GM21360 (cell line): ENCODE measurements around the gene TMEM74B.

Source experiments
- ATAC-seq: cut with Tn5 transposase; IDR thresholded peaks from one replicate; pipeline ENCODE4 v1.9.1; 2021; ENCODE audit warnings: mild to moderate bottlenecking, moderate library complexity; ENCODE audit not compliant: unreplicated experiment

The TMEM74B gene

GRCh38 chr20:1206366-1207148, 21.8 kb upstream of the TMEM74B start:
- no peak for ATAC-seq

GRCh38 chr20:1205802-1206201, 21.0 kb upstream of the TMEM74B start:
- ATAC-seq: no peak

- ATAC-seq: no peak
Observed at GRCh38 chr20:1204576-1204975, 19.8 kb upstream of the TMEM74B start.

GRCh38 chr20:1204113-1204512, 19.3 kb upstream of the TMEM74B start:
- no peak for ATAC-seq

GRCh38 chr20:1203630-1204029, 18.8 kb upstream of the TMEM74B start:
- no peak for ATAC-seq

- no peak for ATAC-seq
Observed at GRCh38 chr20:1202762-1203504, 18.2 kb upstream of the TMEM74B start, which contains the start of gene C20orf202. Gene C20orf202 (plus strand): TSS chr20:1203454. CDS start chr20:1203586, 132 bp downstream.

- ATAC-seq: no peak
Observed at GRCh38 chr20:1199964-1200363, 15.2 kb upstream of the TMEM74B start.

GRCh38 chr20:1199212-1199873, 14.6 kb upstream of the TMEM74B start:
- ATAC-seq: no peak

- ATAC-seq: no peak
Observed at GRCh38 chr20:1198751-1199150, 14.0 kb upstream of the TMEM74B start.

- no peak for ATAC-seq
Observed at GRCh38 chr20:1197801-1198200, 13.0 kb upstream of the TMEM74B start.

- ATAC-seq: no peak
Observed at GRCh38 chr20:1196634-1197033, 11.9 kb upstream of the TMEM74B start.

GRCh38 chr20:1195226-1195625, 10.4 kb upstream of the TMEM74B start:
- no peak for ATAC-seq

- no peak for ATAC-seq
Observed at GRCh38 chr20:1191299-1191698, 6.5 kb upstream of the TMEM74B start.

- ATAC-seq: no peak
Observed at GRCh38 chr20:1190847-1191246, 6.1 kb upstream of the TMEM74B start.

- ATAC-seq: no peak
Observed at GRCh38 chr20:1189827-1190226, 5.0 kb upstream of the TMEM74B start.

GRCh38 chr20:1188347-1188746, 3.6 kb upstream of the TMEM74B start:
- no peak for ATAC-seq

- no peak for ATAC-seq
Observed at GRCh38 chr20:1187605-1188171, 2.9 kb upstream of the TMEM74B start.

GRCh38 chr20:1186367-1186991, 1.7 kb upstream of the TMEM74B start:
- no peak for ATAC-seq

- ATAC-seq: no peak
Observed at GRCh38 chr20:1185790-1186334, 1.1 kb upstream of the TMEM74B start.

GRCh38 chr20:1185316-1185741, 548 bp upstream of the TMEM74B start:
- ATAC-seq: no peak

- ATAC-seq: no peak
Observed at GRCh38 chr20:1184260-1184637, 532 bp downstream of the TMEM74B start.
